GM12864 (cell line): Measurements from ENCODE around the gene SNX33.

Source experiments
- DNase-seq: peaks from one replicate; pipeline ENCODE4 v3.0.0-alpha.2; 2011; ENCODE audit warnings: low read depth
- H3K4me3 ChIP-seq: 2 replicates; pipeline ENCODE4 v1.5.1; 2011; ENCODE audit warnings: mild to moderate bottlenecking, low read depth, low read length, control low read depth
- CTCF ChIP-seq: IDR thresholded peaks from 2 replicates; pipeline ENCODE4 v1.5.1; 2011; ENCODE audit warnings: low read depth, mild to moderate bottlenecking, moderate library complexity, low read length, control low read depth, inconsistent platforms; ENCODE audit errors: missing control alignments

Gene SNX33

GRCh38 chr15:75656813-75657212 is 9.1 kb downstream of the SNX33 start:
- DNase-seq = no peak
- TF ChIP-seq CTCF = no peak
- no peak overlapping the region for H3K4me3 ChIP-seq

- no peak overlapping the region for H3K4me3 ChIP-seq
- no peak for DNase-seq
- TF ChIP-seq CTCF = no peak
Observed at GRCh38 chr15:75659141-75659771, 11.5 kb downstream of the SNX33 start.

- no peak for TF ChIP-seq CTCF
- no peak overlapping the region for H3K4me3 ChIP-seq
- no peak for DNase-seq
Observed at GRCh38 chr15:75659928-75660645, 12.4 kb downstream of the SNX33 start.

- no peak overlapping the region for H3K4me3 ChIP-seq
- TF ChIP-seq CTCF = no peak
- no peak for DNase-seq
Observed at GRCh38 chr15:75661100-75661755, 13.5 kb downstream of the SNX33 start.

- no peak for TF ChIP-seq CTCF
- DNase-seq = no peak
- H3K4me3 ChIP-seq = no peak overlapping the region
Observed at GRCh38 chr15:75661756-75662140, 14.0 kb downstream of the SNX33 start.

- TF ChIP-seq CTCF = no peak
- DNase-seq = no peak
- H3K4me3 ChIP-seq = no peak overlapping the region
Observed at GRCh38 chr15:75662823-75663519, 15.3 kb downstream of the SNX33 start.
